ENCODE data around the gene GAS5.

The GAS5 gene

GRCh38 chr1:173857363-173857917, 10.3 kb downstream of the GAS5 start:
- no peak for TF ChIP-seq CTCF (conservative IDR thresholded peaks at IDR 0.05; ENCODE audit: low read depth, low read length)
- no peak for DNase-seq (ENCODE audit: low read depth)

GRCh38 chr1:173856903-173857302, 10.9 kb downstream of the GAS5 start:
- no peak for TF ChIP-seq CTCF (conservative IDR thresholded peaks at IDR 0.05; ENCODE audit: low read depth, low read length)
- H3K4me3 ChIP-seq (ENCODE audit: low read length), result no peak overlapping the region
- no peak for DNase-seq (ENCODE audit: low read depth)

More at GRCh38 chr1:173857363-173857917, 10.3 kb downstream of the GAS5 start:
- no peak overlapping the region for H3K4me3 ChIP-seq (ENCODE audit: low read length)

GRCh38 chr1:173856014-173856413, 11.8 kb downstream of the GAS5 start:
- no peak for DNase-seq (ENCODE audit: low read depth)
- TF ChIP-seq CTCF (conservative IDR thresholded peaks at IDR 0.05; ENCODE audit: low read depth, low read length), result no peak
- no peak overlapping the region for H3K4me3 ChIP-seq (ENCODE audit: low read length)

- TF ChIP-seq CTCF (conservative IDR thresholded peaks at IDR 0.05; ENCODE audit: low read depth, low read length), result no peak
- DNase-seq (ENCODE audit: low read depth), result peak; percentile 61
- no peak overlapping the region for H3K4me3 ChIP-seq (ENCODE audit: low read length)
Observed at GRCh38 chr1:173853074-173853473, 14.7 kb downstream of the GAS5 start.

GRCh38 chr1:173852105-173852504, 15.7 kb downstream of the GAS5 start:
- no peak overlapping the region for H3K4me3 ChIP-seq (ENCODE audit: low read length)
- no peak for DNase-seq (ENCODE audit: low read depth)
- TF ChIP-seq CTCF (conservative IDR thresholded peaks at IDR 0.05; ENCODE audit: low read depth, low read length), result no peak

- TF ChIP-seq CTCF (conservative IDR thresholded peaks at IDR 0.05; ENCODE audit: low read depth, low read length), result no peak
- no peak overlapping the region for H3K4me3 ChIP-seq (ENCODE audit: low read length)
- DNase-seq (ENCODE audit: low read depth), result no peak
Observed at GRCh38 chr1:173832748-173833147, 35.0 kb downstream of the GAS5 start.

GRCh38 chr1:173827611-173828010, 40.2 kb downstream of the GAS5 start:
- no peak overlapping the region for H3K4me3 ChIP-seq (ENCODE audit: low read length)
- TF ChIP-seq CTCF (conservative IDR thresholded peaks at IDR 0.05; ENCODE audit: low read depth, low read length), result no peak
- no peak for DNase-seq (ENCODE audit: low read depth)

Measured in retinal pigment epithelial cell (primary cell).